Neural crest cell (in vitro differentiated cells): ENCODE measurements around the gene FAM174C. TPM values are rescaled to one million over a fixed set of nuclear protein-coding genes. Genes with fewer than 3 reads are reported as not detected.

ENCODE experiments used
- DNase-seq: peaks from one replicate; pipeline ENCODE4 v3.0.0; 2021; ENCODE audit warnings: low read depth, mixed read lengths, low spot score
- H3K27ac Mint-ChIP-seq: one replicate; pipeline ENCODE4 v1.8.0; 2021; ENCODE audit warnings: mild to moderate bottlenecking, mixed read lengths; ENCODE audit not compliant: unreplicated experiment
- H3K27me3 Mint-ChIP-seq: 2 replicates; pipeline ENCODE4 v1.8.0; 2021; ENCODE audit warnings: low read depth, mild to moderate bottlenecking, mixed read lengths
- H3K36me3 Mint-ChIP-seq: 2 replicates; pipeline ENCODE4 v1.8.0; 2021; ENCODE audit warnings: low read depth, mild to moderate bottlenecking, mixed read lengths
- H3K4me1 Mint-ChIP-seq: 2 replicates; pipeline ENCODE4 v1.8.0; 2021; ENCODE audit warnings: mixed read lengths
- H3K4me3 Mint-ChIP-seq: one replicate; pipeline ENCODE4 v1.8.0; 2021; ENCODE audit warnings: mild to moderate bottlenecking, mixed read lengths
- H3K9me3 Mint-ChIP-seq: 2 replicates; pipeline ENCODE4 v1.8.0; 2021; ENCODE audit warnings: mixed read lengths
- total RNA-seq: library from RNA; stranded (reverse); gene quantifications from 2 replicates; pipeline ENCODE4 v1.2.1, GENCODE V29; 2021
- TF ChIP-seq, protein P1 (sequence below): fragments of 200-600 bp; sonication (generic); conservative IDR thresholded peaks from 2 replicates; pipeline ENCODE4 v1.5.0; 2021; ENCODE audit warnings: antibody characterized with exemption, mild to moderate bottlenecking

Gene FAM174C
- total RNA-seq, 1 donor from 2014 or later = 36.6 TPM

DNA sequence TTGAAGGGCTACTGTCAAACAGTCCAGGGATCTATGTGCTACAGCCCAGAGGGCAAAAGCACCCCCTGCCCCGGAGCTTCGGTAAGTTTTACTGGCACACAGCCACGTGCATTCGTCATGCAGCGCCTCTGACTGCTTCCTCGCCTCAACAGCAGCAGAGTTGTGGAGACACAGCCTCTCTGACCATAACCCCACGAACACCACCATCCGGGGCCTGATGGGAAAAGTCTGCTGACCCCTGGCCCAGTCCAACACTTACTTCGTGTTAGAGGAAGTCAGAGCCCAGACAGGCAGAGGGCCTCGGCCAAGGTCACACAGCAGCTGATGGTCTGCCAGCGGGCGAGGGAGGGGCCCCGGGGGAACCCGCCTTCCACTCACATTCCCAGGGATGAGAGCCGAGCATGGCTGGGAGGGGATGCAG lies 42.7 kb upstream of the FAM174C start:
- Mint-ChIP-seq H3K27ac (no peak overlapping the region), H3K9me3 (no peaks in the 10 kb centered on the region), H3K27me3 (no peaks in the 10 kb centered on the region), H3K4me1 (peaks cover 4% of the 10 kb centered on the region), H3K36me3 (no peaks in the 10 kb centered on the region), H3K4me3 (peak overlapping the region; percentile 80)
- TF ChIP-seq, protein P1, sequence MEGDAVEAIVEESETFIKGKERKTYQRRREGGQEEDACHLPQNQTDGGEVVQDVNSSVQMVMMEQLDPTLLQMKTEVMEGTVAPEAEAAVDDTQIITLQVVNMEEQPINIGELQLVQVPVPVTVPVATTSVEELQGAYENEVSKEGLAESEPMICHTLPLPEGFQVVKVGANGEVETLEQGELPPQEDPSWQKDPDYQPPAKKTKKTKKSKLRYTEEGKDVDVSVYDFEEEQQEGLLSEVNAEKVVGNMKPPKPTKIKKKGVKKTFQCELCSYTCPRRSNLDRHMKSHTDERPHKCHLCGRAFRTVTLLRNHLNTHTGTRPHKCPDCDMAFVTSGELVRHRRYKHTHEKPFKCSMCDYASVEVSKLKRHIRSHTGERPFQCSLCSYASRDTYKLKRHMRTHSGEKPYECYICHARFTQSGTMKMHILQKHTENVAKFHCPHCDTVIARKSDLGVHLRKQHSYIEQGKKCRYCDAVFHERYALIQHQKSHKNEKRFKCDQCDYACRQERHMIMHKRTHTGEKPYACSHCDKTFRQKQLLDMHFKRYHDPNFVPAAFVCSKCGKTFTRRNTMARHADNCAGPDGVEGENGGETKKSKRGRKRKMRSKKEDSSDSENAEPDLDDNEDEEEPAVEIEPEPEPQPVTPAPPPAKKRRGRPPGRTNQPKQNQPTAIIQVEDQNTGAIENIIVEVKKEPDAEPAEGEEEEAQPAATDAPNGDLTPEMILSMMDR = no peak
- no peak for DNase-seq

DNA sequence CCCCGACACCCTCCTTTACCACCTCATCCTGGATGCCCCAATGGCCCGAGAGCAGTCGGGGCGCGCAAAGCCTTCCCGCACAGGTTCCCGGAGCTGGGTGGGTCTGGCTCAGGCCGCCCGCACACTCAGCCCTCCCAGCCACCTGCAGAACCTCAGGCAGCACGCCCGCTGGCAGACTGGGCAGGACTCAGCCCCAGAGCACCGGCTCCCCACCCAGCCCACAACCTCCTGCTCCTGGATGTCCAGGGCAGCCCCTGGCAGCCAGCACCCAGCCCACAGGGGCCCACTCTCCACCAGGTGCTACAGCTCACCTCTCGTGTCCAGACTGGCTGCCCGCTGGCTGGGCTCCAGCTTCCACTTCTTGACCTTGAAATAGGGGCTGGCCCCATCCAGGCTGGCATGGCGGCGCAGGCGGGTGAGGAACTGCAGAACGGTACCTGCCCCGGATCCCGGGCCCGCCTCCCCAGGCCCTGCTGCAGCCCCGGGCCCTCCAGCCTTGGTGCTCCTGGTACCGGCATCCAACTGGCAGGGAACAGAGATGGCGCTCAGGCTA lies 42.1 kb upstream of the FAM174C start:
- H3K4me1 Mint-ChIP-seq = peaks cover 4% of the 10 kb centered on the region
- H3K27ac Mint-ChIP-seq = no peak overlapping the region
- H3K4me3 Mint-ChIP-seq = peak overlapping the region; percentile 62

DNA sequence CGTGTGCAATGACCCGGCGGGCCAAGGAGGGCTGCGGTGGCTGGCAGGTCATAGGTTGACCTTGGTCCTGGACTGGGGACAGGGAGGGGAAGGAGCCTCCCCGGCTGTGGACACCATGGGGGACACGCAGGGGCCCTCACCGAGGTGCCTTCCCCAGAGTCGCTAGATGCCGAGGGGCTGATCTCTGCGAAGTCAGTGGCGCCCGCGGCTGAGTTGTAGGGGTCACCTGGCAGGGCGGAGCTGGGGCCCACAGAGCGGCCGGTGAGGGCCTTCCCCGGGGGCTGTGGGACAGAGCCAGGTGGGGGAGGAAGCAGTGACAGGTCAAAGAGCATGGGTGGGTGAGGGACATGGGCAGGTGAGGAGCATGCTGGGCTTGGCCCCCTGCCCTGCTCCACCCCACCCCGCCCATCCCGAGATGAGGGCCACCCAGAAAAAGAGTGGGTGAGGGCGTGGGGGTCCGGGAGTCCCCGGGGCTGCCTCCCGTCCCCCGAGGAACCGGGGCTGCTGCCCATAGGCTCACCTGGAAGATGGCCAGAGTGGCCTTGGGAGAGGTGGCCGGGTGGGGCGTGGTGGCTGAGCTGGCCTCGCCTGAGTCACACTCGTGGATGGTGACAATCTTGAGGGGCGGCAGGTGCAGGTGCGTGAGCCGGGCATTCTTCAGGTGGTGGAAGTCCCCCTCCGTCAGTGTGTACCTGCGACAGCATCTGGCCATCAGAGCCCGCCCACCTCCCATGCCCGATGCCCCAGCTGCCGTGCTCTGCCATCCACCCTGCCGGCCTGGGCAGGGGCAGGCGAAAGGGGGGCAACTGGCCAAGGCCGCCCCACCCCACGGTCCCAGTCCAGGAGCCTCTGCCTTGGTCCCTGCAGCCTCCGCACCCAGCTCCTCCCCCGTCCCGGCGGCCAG lies 41.0 kb upstream of the FAM174C start:
- H3K27me3 Mint-ChIP-seq = no peaks in the 10 kb centered on the region
- H3K27ac Mint-ChIP-seq = no peak overlapping the region
- TF ChIP-seq, protein P1 = no peak
- H3K4me3 Mint-ChIP-seq = peak overlapping the region; percentile 62
- DNase-seq = no peak
- no peaks in the 10 kb centered on the region for H3K9me3 Mint-ChIP-seq
- H3K4me1 Mint-ChIP-seq = peaks cover 13% of the 10 kb centered on the region
- no peaks in the 10 kb centered on the region for H3K36me3 Mint-ChIP-seq

More for the DNA sequence above, 42.1 kb upstream of the FAM174C start:
- Mint-ChIP-seq H3K36me3 (no peaks in the 10 kb centered on the region), H3K27me3 (no peaks in the 10 kb centered on the region), H3K9me3 (no peaks in the 10 kb centered on the region)
- TF ChIP-seq, protein P1 = no peak
- DNase-seq = no peak

DNA sequence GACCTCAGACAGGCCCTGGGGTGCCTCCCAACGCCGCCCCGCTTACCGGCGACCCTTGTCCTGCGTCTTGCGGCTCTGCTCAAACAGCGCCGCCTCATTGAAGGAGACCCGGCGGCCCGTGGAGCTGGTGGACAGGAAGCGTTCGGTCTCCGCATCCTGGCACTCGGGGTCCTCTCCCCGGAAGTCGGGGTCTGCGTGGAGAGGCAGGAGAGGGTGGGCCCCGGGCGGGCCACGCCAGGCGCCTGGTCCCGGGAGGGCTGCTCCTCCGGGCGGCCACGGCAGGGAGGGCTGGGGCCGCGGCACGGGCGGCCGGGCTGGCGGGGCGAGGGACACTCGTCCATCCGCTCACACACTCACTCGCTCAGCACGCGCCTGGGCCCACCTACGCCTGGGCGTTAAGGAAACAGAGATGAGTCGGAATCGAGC lies 40.4 kb upstream of the FAM174C start:
- Mint-ChIP-seq H3K9me3 (no peaks in the 10 kb centered on the region), H3K27ac (no peak overlapping the region), H3K4me1 (peaks cover 15% of the 10 kb centered on the region), H3K4me3 (no peak overlapping the region), H3K36me3 (no peaks in the 10 kb centered on the region), H3K27me3 (no peaks in the 10 kb centered on the region)
- no peak for DNase-seq
- TF ChIP-seq, protein P1 = no peak

DNA sequence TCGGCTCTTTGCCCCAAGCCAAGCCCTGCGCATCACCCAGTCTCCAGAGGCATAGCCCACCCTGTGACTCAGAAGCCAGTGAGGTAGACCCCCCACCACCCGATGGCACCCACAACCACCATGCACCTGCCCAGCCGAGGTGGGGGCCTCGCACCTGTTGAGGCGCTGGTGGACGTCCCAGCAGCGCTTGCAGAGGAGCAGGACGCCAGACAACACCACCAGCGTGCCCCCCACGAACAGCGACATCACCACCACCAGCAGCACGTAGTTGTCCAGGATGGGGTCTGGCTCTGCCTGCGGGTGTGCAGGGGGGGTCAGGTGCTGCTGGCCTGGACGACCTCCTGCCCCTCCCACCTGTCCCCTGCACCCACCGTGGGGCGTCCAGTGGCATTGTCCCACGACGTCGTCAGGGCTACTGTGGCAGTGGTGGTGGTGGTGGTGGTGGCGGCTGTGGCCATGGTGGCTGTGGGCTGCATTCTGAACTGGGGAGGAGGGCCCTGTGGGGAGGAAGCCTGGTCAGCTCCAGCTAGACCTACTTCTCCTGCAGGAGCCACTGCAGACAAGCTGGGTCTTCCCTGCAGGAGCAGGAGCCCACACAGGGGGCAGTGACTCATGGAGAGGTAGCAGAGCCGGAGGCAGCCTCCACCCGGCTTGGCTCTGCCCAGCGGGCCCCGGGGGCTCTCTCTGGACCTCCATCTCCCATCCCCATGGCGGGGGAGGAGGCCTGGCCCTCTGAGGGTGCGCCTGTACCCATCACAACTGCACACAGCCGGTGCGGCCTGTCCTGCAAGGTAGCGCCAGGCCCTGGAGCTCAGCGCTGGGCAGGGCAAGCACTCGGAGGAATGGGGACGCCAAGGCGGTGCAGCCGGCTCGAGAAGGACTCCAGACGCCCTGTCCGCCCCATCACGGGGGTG lies 39.4 kb upstream of the FAM174C start:
- Mint-ChIP-seq H3K9me3 (no peaks in the 10 kb centered on the region), H3K4me3 (peak overlapping the region; percentile 38), H3K4me1 (peaks cover 15% of the 10 kb centered on the region), H3K27ac (no peak overlapping the region), H3K36me3 (no peaks in the 10 kb centered on the region), H3K27me3 (no peaks in the 10 kb centered on the region)
- no peak for DNase-seq
- TF ChIP-seq, protein P1 = no peak
